SU-DHL-6 (cell line): ENCODE results near the gene ARF4.
"Not testable (repeated sequence)": the region's sequence is repeated elsewhere in the genome, so short reads cannot be mapped to it uniquely, and the experiment has no call there.

Experiments
- H2AFZ ChIP-seq: fragments of 200-600 bp; sonication (generic); 2 replicates; pipeline ENCODE4 v1.6.1; 2014; ENCODE audit warnings: low read depth, mild to moderate bottlenecking, moderate library complexity, mixed read lengths, antibody characterized with exemption, low read length; ENCODE audit not compliant: severe bottlenecking
- H3F3A ChIP-seq: fragments of 200-600 bp; shearing (Covaris generic); 2 replicates; pipeline ENCODE4 v1.6.0; 2016; ENCODE audit warnings: antibody characterized with exemption, mild to moderate bottlenecking; ENCODE audit not compliant: insufficient read depth
- H3K27ac ChIP-seq: fragments of 200-600 bp; sonication (generic); 2 replicates; pipeline ENCODE4 v1.5.1; 2016; ENCODE audit warnings: low read depth, mild to moderate bottlenecking, low read length, moderate library complexity, mixed read lengths
- H3K27me3 ChIP-seq: fragments of 200-600 bp; sonication (generic), shearing (Covaris generic); 2 replicates; pipeline ENCODE4 v1.6.0; 2014; ENCODE audit warnings: mild to moderate bottlenecking, low read length
- H3K36me3 ChIP-seq: fragments of 200-600 bp; sonication (generic); 2 replicates; pipeline ENCODE4 v1.6.1; 2014; ENCODE audit warnings: mild to moderate bottlenecking, low read length, mixed read lengths
- H3K4me2 ChIP-seq: fragments of 300-600, 200-600 bp; shearing (Covaris generic), sonication (generic); 2 replicates; pipeline ENCODE4 v1.6.0; 2014; ENCODE audit warnings: low read length, low read depth, mild to moderate bottlenecking; ENCODE audit not compliant: poor library complexity, severe bottlenecking
- H3K4me3 ChIP-seq: fragments of 200-600 bp; sonication (generic); 2 replicates; pipeline ENCODE4 v1.5.1; 2014; ENCODE audit warnings: antibody characterized with exemption, low read length, mild to moderate bottlenecking, mixed read lengths; ENCODE audit not compliant: insufficient read depth, poor library complexity, severe bottlenecking
- H3K79me2 ChIP-seq: fragments of 200-600 bp; sonication (generic); 2 replicates; pipeline ENCODE4 v1.6.1; 2014; ENCODE audit warnings: mild to moderate bottlenecking, low read length, moderate library complexity; ENCODE audit not compliant: insufficient read depth
- H3K9ac ChIP-seq: fragments of 200-600 bp; sonication (generic); 2 replicates; pipeline ENCODE4 v1.7.0; 2014; ENCODE audit warnings: mild to moderate bottlenecking, low read length
- H3K9me2 ChIP-seq: fragments of 200-600 bp; sonication (generic); replicated peaks from 2 replicates; pipeline ENCODE4 v1.6.1; 2014; ENCODE audit warnings: low read length; ENCODE audit not compliant: insufficient read depth
- H3K9me3 ChIP-seq: fragments of 200-600 bp; sonication (generic); 2 replicates; pipeline ENCODE4 v1.6.1; 2014; ENCODE audit warnings: low read length, mixed read lengths; ENCODE audit not compliant: insufficient read depth
- H4K20me1 ChIP-seq: fragments of 200-600 bp; sonication (generic); 2 replicates; pipeline ENCODE4 v1.6.1; 2014; ENCODE audit warnings: low read depth, mild to moderate bottlenecking, antibody characterized with exemption, low read length, moderate library complexity, mixed read lengths
- CTCF ChIP-seq: fragments of 200-600 bp; sonication (generic); IDR thresholded peaks from one replicate; pipeline ENCODE4 v1.5.1; 2017; ENCODE audit warnings: antibody characterized with exemption, mild to moderate bottlenecking, low read length, moderate library complexity; ENCODE audit not compliant: insufficient read depth, poor library complexity, severe bottlenecking
- EZH2phosphoT487 ChIP-seq: fragments of 200-600 bp; sonication (generic), shearing (Covaris generic); conservative IDR thresholded peaks from 2 replicates; pipeline ENCODE4 v1.6.1; 2018; ENCODE audit warnings: mild to moderate bottlenecking, antibody characterized with exemption, low read length, moderate library complexity, mixed read lengths

ARF4 gene

GRCh38 chr3:57622362-57622761, 25.2 kb upstream of the ARF4 start:
- no peak overlapping the region for H3K27ac ChIP-seq
- H3K79me2 ChIP-seq, result no peaks in the 10 kb centered on the region
- no peak overlapping the region for H3K4me2 ChIP-seq
- no peaks in the 10 kb centered on the region for H3F3A ChIP-seq
- no peaks in the 10 kb centered on the region for H3K27me3 ChIP-seq
- H3K9ac ChIP-seq, result no peak overlapping the region
- peaks cover 7% of the 10 kb centered on the region; the same call in 1 of the 2 replicates for H3K36me3 ChIP-seq
- no peak overlapping the region for H2AFZ ChIP-seq
- H4K20me1 ChIP-seq, result no peaks in the 10 kb centered on the region
- no peaks in the 10 kb centered on the region for H3K9me2 ChIP-seq
- no peaks in the 10 kb centered on the region for H3K9me3 ChIP-seq
- H3K4me3 ChIP-seq, result no peak overlapping the region
- TF ChIP-seq CTCF, result no peak
- TF ChIP-seq EZH2phosphoT487, result no peak

- Histone ChIP-seq H3F3A (no peaks in the 10 kb centered on the region), H3K9me2 (no peaks in the 10 kb centered on the region), H3K79me2 (no peaks in the 10 kb centered on the region), H3K9ac (no peak overlapping the region), H3K4me3 (no peak overlapping the region), H3K27me3 (no peaks in the 10 kb centered on the region), H3K9me3 (no peaks in the 10 kb centered on the region), H2AFZ (no peak overlapping the region), H3K4me2 (no peak overlapping the region), H4K20me1 (no peaks in the 10 kb centered on the region), H3K36me3 (no peaks in the 10 kb centered on the region), H3K27ac (no peak overlapping the region)
- TF ChIP-seq CTCF (no peak), EZH2phosphoT487 (no peak)
These were observed 20.6 kb upstream of the ARF4 start for GRCh38 chr3:57617739-57618138.

- no peak overlapping the region for H3K4me3 ChIP-seq
These were observed 19.1 kb upstream of the ARF4 start for GRCh38 chr3:57616233-57616632.

GRCh38 chr3:57611870-57612269, 14.7 kb upstream of the ARF4 start:
- H3K9me2 ChIP-seq, H3K9ac ChIP-seq, H4K20me1 ChIP-seq, H3K27ac ChIP-seq, H3K36me3 ChIP-seq, H3K79me2 ChIP-seq, H3F3A ChIP-seq, H3K4me3 ChIP-seq, H3K27me3 ChIP-seq, H3K9me3 ChIP-seq, H2AFZ ChIP-seq, H3K4me2 ChIP-seq: not testable (repeated sequence)

More at GRCh38 chr3:57616233-57616632, 19.1 kb upstream of the ARF4 start:
- Histone ChIP-seq H3K9me2 (no peaks in the 10 kb centered on the region), H4K20me1 (no peaks in the 10 kb centered on the region), H3K9ac (no peak overlapping the region), H3K9me3 (no peaks in the 10 kb centered on the region), H3K27ac (no peak overlapping the region), H3K27me3 (no peaks in the 10 kb centered on the region), H2AFZ (no peak overlapping the region), H3F3A (no peaks in the 10 kb centered on the region), H3K36me3 (no peaks in the 10 kb centered on the region), H3K79me2 (no peaks in the 10 kb centered on the region), H3K4me2 (no peak overlapping the region)
- TF ChIP-seq CTCF (no peak), EZH2phosphoT487 (no peak)
